ENCODE results near the gene MYH4.

MYH4 gene

GRCh38 chr17:10469459-10469858, at the start of gene MYH4:
Gene MYH4 (minus strand): TSS chr17:10469559. CDS start chr17:10466745, 2,814 bp downstream.
- DNase-seq (ENCODE audit: low spot score): no peak

- DNase-seq (ENCODE audit: low spot score): no peak
These were observed 49.1 kb upstream of the MYH4 start, which contains the start of gene MYH1 for GRCh38 chr17:10518271-10519037. Gene MYH1 (minus strand): TSS chr17:10518542. CDS start chr17:10516642, 1,900 bp downstream.

DNA sequence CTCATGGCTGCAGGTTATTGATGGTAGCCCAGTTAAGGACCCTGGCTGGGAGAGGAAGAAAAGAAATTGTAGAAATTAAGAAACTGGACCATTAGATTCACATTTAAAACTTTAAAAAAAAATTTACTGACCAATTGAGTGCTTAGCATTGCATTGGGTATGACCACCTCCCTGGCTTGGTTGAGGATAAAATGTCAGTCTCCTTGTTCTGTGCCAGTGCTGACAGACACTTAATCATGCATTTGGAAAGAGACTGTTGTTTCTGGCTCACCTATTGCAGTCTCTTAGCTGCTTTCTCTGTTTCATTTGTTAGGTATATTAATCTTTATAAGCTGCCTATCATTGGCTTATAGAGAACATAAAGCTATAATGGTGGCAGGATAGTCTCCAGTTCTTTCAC, 47.3 kb upstream of the MYH4 start:
- no peak for DNase-seq (ENCODE audit: low spot score)

GRCh38 chr17:10516065-10516464, 46.7 kb upstream of the MYH4 start:
- DNase-seq (ENCODE audit: low spot score): no peak

- no peak for DNase-seq (ENCODE audit: low spot score)
These were observed 44.1 kb upstream of the MYH4 start for GRCh38 chr17:10513299-10514067.

- DNase-seq (ENCODE audit: low spot score): no peak
These were observed 43.5 kb upstream of the MYH4 start for GRCh38 chr17:10512856-10513255.

GRCh38 chr17:10499950-10500349, 30.6 kb upstream of the MYH4 start:
- no peak for DNase-seq (ENCODE audit: low spot score)

GRCh38 chr17:10492004-10492403, 22.6 kb upstream of the MYH4 start:
- no peak for DNase-seq (ENCODE audit: low spot score)

DNA sequence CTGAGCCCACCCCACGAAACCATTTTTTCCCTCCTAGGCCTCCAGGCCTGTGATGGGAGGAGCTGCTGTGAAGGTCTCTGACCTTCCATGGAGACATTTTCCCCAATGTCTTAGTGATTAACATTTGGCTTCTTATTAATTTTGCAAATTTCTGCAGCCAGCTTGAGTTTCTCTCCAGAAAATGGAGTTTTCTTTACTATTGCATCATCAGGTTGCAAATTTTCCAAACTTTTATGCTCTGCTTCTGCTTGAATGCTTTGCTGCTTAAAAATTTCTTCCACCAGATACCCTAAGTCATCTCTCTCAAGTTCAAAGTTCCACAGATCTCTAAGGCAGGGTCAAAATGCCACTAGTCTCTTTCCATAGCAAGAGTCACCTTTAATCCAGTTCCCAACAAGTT, 12.9 kb upstream of the MYH4 start:
- no peak for DNase-seq (ENCODE audit: low spot score)

DNA sequence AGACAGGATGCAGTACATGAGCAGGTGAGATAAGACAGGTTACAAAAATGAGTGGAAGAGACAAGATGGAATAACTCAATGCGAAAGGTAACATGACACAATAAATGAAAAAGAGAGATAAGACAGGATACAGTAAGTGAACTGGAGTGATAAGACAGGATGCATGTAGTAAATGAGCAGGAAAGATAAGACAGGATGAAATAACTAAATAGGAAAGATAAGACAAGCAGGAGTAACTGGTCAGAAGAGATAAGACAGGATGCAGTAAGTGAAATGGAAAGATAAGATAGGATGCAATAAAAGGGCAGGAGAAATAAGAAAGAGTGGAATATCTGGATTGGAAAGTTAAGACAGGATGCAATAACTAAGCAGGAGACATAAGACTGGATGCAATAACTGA, 8.3 kb upstream of the MYH4 start:
- DNase-seq (ENCODE audit: low spot score): no peak

DNA sequence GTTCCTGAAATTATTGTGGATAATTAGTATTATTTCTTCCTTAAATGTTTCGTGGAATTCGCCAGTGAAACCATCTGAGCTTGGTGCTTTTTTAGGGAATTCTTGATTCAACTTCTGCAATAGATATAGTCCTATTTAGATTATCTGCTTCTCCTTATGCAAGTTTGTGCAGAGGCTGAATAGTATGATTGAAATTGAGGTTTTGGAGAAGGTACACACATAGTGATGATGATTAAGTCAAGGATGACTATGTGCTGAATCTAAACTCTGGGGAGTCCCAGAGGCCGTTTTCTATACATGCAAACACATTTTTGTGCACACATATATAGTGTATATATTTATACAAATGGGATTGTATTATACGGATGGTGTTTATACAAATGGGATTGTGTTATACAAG, 5.2 kb upstream of the MYH4 start:
- no peak for DNase-seq (ENCODE audit: low spot score)

DNA sequence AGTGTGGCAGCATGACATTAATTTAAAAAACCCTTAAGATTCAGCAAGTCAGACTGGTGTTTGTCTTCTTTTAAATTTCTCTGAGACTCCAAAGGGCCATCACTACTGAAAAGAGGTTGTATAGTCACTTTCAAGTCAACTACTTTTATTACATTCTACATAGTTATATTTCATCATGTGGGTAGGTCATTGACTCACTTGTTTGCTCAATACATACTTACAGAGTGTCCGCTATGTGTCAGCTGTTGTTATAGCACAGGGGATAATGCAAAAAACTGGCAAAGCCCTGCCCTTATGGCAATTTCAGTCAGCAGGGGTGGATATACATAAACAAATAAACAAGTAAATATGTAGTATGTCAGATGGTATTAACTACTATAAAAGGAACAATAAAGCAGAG, 2.5 kb upstream of the MYH4 start:
- no peak for DNase-seq (ENCODE audit: low spot score)

DNA sequence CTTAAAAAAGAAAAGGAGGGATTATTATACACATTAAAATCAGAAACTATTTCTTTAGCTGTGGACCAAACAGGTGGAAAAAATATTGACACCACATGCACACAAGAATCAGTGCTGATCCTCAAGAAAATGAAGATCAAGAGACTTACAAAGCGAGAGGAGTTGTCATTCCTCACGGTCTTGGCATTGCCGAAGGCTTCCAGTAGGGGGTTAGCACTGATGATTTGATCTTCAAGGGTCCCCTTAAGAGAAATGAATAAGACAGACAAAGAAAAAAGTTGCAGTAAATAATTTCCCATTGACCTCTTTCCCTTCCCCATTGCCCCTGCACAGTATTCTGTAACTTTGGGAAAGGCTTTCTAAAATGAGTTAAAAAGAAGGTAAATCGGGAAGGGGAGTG, 6.0 kb downstream of the MYH4 start:
- DNase-seq (ENCODE audit: low spot score): no peak

- no peak for DNase-seq (ENCODE audit: low spot score)
These were observed 9.3 kb downstream of the MYH4 start for GRCh38 chr17:10460062-10460461.

DNA sequence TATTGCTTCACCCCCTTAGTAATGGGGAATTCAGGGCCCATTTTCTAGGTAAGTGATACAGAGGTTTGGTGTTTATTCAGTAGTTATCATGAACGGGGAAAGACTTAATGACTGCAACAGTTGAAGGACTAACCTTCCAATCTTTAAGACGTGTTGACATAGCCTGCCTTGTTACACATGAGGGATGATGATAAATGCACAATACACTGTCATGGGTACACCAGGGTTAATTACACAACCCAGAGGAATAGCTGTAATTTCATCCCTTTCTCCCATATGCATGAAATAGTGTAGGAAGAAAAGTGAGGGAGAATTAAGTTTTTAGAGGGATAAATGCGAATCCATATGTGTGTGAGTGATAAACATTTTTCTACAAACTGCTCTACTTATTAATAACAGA, 10.7 kb downstream of the MYH4 start:
- DNase-seq (ENCODE audit: low spot score): no peak

GRCh38 chr17:10457952-10458351, 11.4 kb downstream of the MYH4 start:
- DNase-seq (ENCODE audit: low spot score): no peak

- no peak for DNase-seq (ENCODE audit: low spot score)
These were observed 22.1 kb downstream of the MYH4 start for GRCh38 chr17:10447026-10447931.

GRCh38 chr17:10439816-10440215, 29.5 kb downstream of the MYH4 start:
- DNase-seq (ENCODE audit: low spot score): no peak

DNA sequence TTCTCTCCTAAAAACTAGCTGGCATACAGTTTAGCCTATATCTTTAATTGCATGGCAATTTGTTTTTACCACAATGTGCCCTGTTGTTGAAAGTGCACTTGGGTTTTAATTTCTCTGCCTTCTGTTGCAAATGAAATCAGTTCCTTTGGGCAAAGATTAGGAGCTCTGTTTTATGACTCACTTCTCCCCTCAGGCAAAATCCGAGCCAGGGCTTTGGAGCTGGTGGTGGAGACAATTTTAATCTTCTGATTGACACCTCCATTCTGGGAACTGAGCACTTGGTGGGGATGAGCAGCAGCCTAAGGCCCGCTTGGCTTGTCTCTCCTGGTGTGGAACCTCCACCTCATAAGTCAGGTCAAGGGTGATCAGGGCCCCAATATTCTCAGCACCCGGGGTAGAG, 34.3 kb downstream of the MYH4 start:
- no peak for DNase-seq (ENCODE audit: low spot score)

DNA sequence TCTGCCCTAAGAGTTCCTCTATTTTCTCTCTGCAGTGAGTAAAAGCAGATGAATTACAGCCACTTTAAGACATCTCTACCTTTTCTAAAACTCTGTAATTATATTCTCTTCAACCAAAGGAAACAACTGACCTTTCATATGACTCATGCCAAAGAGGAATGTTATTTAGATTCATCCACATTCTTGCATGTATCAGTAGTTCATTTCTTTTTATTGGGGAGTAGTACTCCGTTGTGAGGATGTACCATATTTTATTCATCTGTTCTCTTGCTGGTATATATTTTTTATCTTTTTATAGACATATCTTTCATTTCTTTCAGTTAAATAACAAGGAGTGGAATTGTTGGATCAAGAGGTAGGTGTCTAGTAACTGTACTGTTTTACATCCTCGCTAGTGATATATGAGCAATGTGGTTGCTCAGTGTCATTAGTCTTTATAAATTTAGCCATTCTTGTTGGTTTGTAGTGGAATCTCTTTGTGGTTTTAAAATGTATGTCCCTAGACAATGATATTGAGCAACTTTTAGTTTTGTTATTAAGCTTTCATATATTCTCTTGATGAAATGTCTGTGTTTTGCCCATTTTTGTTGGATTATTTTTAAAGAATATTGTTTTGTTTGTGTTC, 39.8 kb downstream of the MYH4 start:
- no peak for DNase-seq (ENCODE audit: low spot score)

DNA sequence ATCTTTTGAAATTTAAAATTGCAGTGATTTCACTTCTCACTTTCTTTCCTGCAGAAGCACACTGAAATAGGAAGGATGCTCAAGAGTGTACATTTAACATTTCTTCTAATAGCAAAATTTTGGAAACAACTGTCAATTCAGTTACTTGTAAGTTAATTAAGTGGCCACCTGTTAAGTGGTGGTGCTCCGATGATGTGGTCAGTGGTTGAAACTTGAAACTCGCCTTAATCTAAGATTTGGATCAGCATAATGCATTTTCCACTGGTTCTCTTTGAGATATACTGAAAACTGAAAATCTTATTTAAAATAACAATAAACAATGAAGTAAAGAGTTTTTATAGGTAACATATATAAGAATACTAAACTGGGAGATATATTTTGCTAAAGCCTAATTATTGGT, 40.6 kb downstream of the MYH4 start:
- no peak for DNase-seq (ENCODE audit: low spot score)

All from left forelimb (tissue), 1 donor.